ENCODE results near the gene ESPL1.

Gene ESPL1

GRCh38 chr12:53308276-53308675 is 40.2 kb downstream of the ESPL1 start:
- no peak for DNase-seq (ENCODE audit: low read depth, low spot score)
- ChIA-PET CTCF (interaction anchor here (1.0 to 9.2 kb wide), 3 partner anchors 9 to 14 kb away, joined by 3 to 102 read pairs (median 3); partner anchors contain the start of gene AAAS), POLR2A (interaction anchor here (0.8 kb wide), 1 partner anchor 13 kb away, joined by 3 read pairs; the partner anchor contains the start of gene AAAS)
- no peak overlapping the region for H3K4me3 ChIP-seq (ENCODE audit: low read depth, low read length)
- TF ChIP-seq, protein P1, sequence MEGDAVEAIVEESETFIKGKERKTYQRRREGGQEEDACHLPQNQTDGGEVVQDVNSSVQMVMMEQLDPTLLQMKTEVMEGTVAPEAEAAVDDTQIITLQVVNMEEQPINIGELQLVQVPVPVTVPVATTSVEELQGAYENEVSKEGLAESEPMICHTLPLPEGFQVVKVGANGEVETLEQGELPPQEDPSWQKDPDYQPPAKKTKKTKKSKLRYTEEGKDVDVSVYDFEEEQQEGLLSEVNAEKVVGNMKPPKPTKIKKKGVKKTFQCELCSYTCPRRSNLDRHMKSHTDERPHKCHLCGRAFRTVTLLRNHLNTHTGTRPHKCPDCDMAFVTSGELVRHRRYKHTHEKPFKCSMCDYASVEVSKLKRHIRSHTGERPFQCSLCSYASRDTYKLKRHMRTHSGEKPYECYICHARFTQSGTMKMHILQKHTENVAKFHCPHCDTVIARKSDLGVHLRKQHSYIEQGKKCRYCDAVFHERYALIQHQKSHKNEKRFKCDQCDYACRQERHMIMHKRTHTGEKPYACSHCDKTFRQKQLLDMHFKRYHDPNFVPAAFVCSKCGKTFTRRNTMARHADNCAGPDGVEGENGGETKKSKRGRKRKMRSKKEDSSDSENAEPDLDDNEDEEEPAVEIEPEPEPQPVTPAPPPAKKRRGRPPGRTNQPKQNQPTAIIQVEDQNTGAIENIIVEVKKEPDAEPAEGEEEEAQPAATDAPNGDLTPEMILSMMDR (IDR thresholded peaks at IDR 0.05; ENCODE audit: insufficient read depth, low read length, missing control alignments) = no peak

DNA sequence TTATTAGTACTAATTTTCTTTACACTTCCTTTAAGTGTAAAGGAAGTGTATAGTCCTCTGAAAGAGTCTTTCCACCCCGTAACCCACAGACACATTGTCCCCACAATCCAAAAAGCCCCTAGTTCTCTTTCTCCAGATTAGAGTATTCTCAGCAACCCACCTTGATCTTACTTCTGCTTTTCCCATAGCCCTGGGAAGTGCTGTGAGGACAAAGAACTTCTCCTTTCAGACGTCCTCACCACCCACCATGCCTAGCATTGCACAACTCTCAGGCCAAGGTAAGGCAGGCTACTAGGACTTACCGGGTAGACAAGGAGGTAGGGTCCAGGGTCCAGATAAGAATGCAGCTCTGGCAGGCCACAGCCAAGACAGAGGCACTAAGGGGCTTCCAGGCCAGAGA is 45.9 kb downstream of the ESPL1 start:
- ChIA-PET POLR2A (no interaction called here), CTCF (interaction anchor here (9.2 kb wide), 1 partner anchor 8 kb away, joined by 102 read pairs; the partner anchor contains the start of gene AAAS)
- TF ChIP-seq, protein P1 (IDR thresholded peaks at IDR 0.05; ENCODE audit: insufficient read depth, low read length, missing control alignments) = no peak
- H3K4me3 ChIP-seq (ENCODE audit: low read depth, low read length) = no peak overlapping the region
- no peak for DNase-seq (ENCODE audit: low read depth, low spot score)

DNA sequence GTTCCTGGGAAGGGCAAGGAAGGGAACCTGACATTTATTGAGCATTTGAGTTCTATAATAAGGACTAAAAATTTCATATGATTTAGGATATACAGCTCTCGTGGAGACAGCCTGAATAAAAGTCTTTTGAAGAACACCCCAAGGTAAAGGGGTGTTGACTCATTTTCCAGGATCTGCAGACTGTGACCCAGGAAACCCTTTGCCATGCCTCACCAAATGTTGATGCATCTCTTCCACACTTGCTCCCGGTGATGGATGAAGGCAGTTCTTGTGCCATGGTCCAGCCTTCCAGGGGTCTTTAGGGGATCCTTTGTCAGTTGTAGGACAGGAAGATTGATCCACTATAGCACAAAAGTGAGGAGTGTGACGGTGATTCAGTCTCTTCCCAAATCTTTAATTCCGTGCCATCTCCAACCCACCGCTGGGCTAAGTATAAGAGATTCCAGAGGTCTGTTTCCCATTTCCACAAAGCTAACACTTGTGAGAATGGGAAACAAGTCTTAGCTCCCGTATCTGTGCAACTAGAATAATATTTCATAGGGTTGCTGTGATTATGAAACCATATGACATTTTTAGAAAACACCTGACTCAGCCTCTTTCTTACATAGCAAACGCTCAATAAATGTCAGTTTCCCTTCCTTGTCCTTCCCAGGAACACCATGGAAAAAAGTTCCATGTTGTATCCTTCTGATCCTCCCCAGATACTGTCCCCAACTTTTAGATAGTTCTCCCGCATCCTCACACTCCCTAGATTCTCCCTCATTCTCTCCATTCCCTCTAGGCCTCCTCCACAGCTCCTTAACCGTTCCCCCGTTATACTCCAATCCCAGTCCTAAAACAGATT is 52.5 kb downstream of the ESPL1 start:
- ChIA-PET CTCF (interaction anchor here (0.6 to 15.8 kb wide), 57 partner anchors 9 to 304 kb away, joined by 3 to 391 read pairs (median 4); partner anchors contain the start of genes AMHR2, ESPL1, ITGB7 and MYG1), POLR2A (interaction anchor here (0.6 to 2.4 kb wide), 21 partner anchors 9 to 240 kb away, joined by 3 to 19 read pairs (median 4); partner anchors contain the start of genes MYG1, PFDN5, SP7 and TARBP2)
- no peak for DNase-seq (ENCODE audit: low read depth, low spot score)
- TF ChIP-seq, protein P1 (IDR thresholded peaks at IDR 0.05; ENCODE audit: insufficient read depth, low read length, missing control alignments) = no peak
- H3K4me3 ChIP-seq (ENCODE audit: low read depth, low read length) = peak overlapping the region; percentile 97

- POLR2A ChIA-PET = interaction anchor here (1.2 kb wide), 2 partner anchors 21 kb away, joined by 6 to 9 read pairs; no protein-coding TSS in a partner anchor
- CTCF ChIA-PET = interaction anchor here (1.0 to 15.8 kb wide), 27 partner anchors 9 to 258 kb away, joined by 3 to 391 read pairs (median 5); partner anchors contain the start of genes AMHR2, MAP3K12, MYG1 and NPFF
- no peak for DNase-seq (ENCODE audit: low read depth, low spot score)
- TF ChIP-seq, protein P1 (IDR thresholded peaks at IDR 0.05; ENCODE audit: insufficient read depth, low read length, missing control alignments) = no peak
- peak overlapping the region; percentile 61 for H3K4me3 ChIP-seq (ENCODE audit: low read depth, low read length)
These were observed 56.1 kb downstream of the ESPL1 start for GRCh38 chr12:53324113-53324778.

GRCh38 chr12:53324779-53325510 is 56.8 kb downstream of the ESPL1 start:
- TF ChIP-seq, protein P1 (IDR thresholded peaks at IDR 0.05; ENCODE audit: insufficient read depth, low read length, missing control alignments) = peak; percentile 82
- H3K4me3 ChIP-seq (ENCODE audit: low read depth, low read length) = peak overlapping the region; percentile 61
- DNase-seq (ENCODE audit: low read depth, low spot score) = peak; percentile 16
- CTCF ChIA-PET = interaction anchor here (0.6 to 15.8 kb wide), 23 partner anchors 10 to 259 kb away, joined by 3 to 391 read pairs (median 5); partner anchors contain the start of genes AMHR2, MAP3K12, MYG1 and NPFF
- POLR2A ChIA-PET = interaction anchor here (0.5 to 1.2 kb wide), 4 partner anchors 20 to 197 kb away, joined by 3 to 9 read pairs (median 4); partner anchors contain the start of gene TARBP2
